Activated naive CD4-positive, alpha-beta T cell treated with anti-CD3 and anti-CD28 coated beads, Interleukin-2, amount 50 U/mL, for 72 hours (primary cell): Measurements from ENCODE around the gene ARHGEF38. TPM values are rescaled to one million over a fixed set of nuclear protein-coding genes. Genes with fewer than 3 reads are reported as not detected.
A peak's percentile ranks its signal among the peaks of the same experiment; 100 is the strongest.
"Not testable (repeated sequence)": the region's sequence is repeated elsewhere in the genome, so short reads cannot be mapped to it uniquely, and the experiment has no call there.

ENCODE experiments used
- ATAC-seq, 2 donors: fragments of 150-1000 bp; cut with Tn5 transposase; 2 replicates each; pipeline ENCODE4 v1.10.0; 2021; ENCODE audit warnings: mild to moderate bottlenecking in 2 of 2, moderate library complexity in 2 of 2
- DNase-seq, 2 donors: peaks; one replicate each; pipeline ENCODE4 v3.0.0; 2021 to 2022; ENCODE audit warnings: low spot score in 2 of 2
- H3K27ac Mint-ChIP-seq, 2 donors: one replicate each; pipeline ENCODE4 v1.8.0; 2022; ENCODE audit warnings: mild to moderate bottlenecking in 2 of 2, mixed read lengths in 2 of 2
- H3K36me3 Mint-ChIP-seq, 2 donors: one replicate each; pipeline ENCODE4 v1.8.0; 2022; ENCODE audit warnings: mixed read lengths in 2 of 2
- H3K9me3 Mint-ChIP-seq, 2 donors: one replicate each; pipeline ENCODE4 v1.8.0; 2022; ENCODE audit warnings: mixed read lengths in 2 of 2
- total RNA-seq, 2 donors: library from RNA; stranded (reverse); gene quantifications; one replicate each; pipeline ENCODE4 v1.2.3, GENCODE V29; 2022

Gene ARHGEF38
- total RNA-seq, 2 donors from 2014 or later: not detected

DNA sequence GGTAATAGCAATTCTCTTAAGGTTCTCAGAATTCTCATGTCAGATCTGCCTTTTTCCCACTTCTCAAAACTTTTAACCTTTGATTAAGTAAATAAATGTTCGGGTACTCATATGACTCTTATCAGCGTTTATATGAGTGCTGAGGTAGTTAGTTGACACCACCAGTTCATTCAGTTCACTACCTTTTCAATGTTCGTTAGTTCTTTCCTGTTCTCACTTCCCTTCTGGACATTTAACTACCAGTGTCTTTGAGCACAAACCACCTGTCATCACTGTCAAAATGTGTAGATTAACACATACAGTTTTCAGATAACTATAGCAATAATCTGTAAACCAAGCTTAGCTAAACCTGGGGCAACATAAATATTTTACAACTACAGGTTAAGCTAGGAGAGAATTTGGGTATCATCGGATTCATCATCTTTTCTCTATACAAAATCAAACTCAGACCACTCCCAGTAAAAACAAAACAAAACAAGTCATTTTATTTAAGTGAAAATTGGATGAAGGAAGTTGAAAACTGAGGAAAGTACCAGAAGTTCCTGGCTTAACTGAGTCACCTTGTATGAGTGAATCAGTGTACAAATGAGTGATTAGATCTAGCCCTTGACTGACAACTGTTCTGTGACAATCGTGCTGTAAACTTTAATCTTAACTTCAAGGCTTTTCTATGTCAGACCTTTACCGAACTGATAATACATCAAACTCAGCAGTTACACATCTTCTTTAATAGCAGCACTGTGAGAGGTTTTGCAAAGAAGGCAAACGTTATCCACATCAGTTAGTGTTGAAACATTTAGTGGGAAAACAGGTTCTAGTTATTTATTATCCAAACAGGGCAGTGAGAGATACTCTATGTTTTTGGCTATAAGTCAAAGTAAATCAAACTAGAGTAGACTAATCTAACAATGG is 41.9 kb downstream of the ARHGEF38 start:
- Mint-ChIP-seq H3K36me3 (no peaks in the 10 kb centered on the region), H3K27ac (peak overlapping the region in 1 of 2 donors; percentile 52), H3K9me3 (no peaks in the 10 kb centered on the region)
- DNase-seq: no peak
- peak; percentile 44 to 85 for ATAC-seq

DNA sequence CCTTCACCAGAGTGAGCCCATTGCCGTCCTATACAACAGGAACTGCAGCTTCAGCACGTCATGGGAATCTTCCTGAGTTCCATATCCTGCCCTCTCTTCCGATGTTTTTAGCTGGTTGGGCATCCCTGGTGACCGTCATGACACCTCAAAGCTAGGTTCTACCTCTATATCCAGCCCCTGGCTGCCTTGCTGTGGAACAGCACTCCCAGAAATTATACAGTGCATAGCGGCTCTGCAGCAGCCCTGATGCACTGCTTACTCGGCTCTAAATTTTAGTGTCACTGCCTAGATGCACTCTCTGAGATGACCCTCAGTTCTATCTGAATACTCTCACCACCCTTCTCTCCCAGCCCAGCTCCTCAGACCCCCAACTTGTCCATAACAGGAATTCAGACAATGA is 44.3 kb downstream of the ARHGEF38 start:
- Mint-ChIP-seq H3K36me3 (no peaks in the 10 kb centered on the region), H3K27ac (no peak overlapping the region), H3K9me3 (no peaks in the 10 kb centered on the region)
- no peak for DNase-seq
- ATAC-seq: no peak

DNA sequence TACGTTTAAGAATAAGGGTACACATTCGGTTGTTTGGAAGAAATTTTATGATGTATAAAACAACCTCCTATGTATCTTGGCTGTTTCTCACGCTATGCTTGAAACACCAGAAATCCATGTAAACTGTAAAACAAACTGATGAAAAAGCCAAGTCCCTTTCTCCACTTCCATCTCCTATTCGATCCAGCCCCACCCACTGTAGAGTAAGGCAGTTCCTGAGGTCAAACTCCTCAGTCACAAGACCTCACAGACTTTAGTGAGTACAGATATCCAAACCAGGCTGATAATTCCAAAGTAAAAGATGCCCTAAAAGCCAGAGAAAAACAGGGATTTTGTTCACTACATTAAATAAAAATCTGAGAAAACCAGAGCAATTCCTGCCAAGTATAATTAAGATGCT is 45.6 kb downstream of the ARHGEF38 start:
- ATAC-seq: no peak
- no peak for DNase-seq
- Mint-ChIP-seq H3K27ac (no peak overlapping the region), H3K36me3 (no peaks in the 10 kb centered on the region), H3K9me3 (no peaks in the 10 kb centered on the region)

DNA sequence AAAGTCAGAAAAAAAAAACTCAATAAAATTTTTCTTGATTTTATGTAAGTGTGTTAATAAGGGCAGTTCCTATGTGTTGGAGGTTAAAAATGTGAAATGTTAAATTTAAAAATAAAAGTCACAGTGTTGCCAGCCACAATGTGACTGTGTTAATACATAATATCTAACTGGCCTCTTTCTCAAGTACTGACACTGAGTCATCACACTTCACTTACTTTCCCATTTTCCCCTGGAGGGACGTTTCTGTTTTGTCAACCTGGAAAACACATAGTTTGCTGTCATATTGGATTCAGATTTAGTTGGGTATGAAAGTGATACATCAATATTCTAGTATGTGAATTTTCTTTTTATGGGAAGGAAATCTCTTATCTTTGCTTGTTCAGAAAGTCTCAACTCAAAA is 46.4 kb downstream of the ARHGEF38 start:
- Mint-ChIP-seq H3K36me3 (no peaks in the 10 kb centered on the region), H3K27ac (no peak overlapping the region), H3K9me3 (no peaks in the 10 kb centered on the region)
- ATAC-seq (no peak), DNase-seq (no peak)

DNA sequence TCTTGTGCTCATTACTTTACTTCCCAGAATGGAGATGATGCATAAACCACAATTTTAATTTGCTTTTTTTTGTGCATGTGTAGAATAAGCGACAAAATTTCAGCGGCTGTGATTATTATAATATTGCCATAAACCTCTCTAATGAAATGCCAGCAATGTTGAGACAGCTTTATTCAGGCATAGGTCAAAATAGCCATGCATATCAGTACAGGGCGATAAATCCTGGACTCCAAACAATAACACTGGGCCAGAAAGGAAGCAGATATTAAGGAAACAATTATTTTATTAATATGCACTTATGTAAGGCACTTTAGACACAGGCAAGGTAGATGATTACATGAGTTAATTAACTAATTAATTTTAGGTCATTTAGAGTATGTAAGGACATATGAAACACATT is 47.1 kb downstream of the ARHGEF38 start:
- Mint-ChIP-seq H3K27ac (no peak overlapping the region), H3K9me3 (no peaks in the 10 kb centered on the region), H3K36me3 (no peaks in the 10 kb centered on the region)
- DNase-seq (no peak), ATAC-seq (no peak)

DNA sequence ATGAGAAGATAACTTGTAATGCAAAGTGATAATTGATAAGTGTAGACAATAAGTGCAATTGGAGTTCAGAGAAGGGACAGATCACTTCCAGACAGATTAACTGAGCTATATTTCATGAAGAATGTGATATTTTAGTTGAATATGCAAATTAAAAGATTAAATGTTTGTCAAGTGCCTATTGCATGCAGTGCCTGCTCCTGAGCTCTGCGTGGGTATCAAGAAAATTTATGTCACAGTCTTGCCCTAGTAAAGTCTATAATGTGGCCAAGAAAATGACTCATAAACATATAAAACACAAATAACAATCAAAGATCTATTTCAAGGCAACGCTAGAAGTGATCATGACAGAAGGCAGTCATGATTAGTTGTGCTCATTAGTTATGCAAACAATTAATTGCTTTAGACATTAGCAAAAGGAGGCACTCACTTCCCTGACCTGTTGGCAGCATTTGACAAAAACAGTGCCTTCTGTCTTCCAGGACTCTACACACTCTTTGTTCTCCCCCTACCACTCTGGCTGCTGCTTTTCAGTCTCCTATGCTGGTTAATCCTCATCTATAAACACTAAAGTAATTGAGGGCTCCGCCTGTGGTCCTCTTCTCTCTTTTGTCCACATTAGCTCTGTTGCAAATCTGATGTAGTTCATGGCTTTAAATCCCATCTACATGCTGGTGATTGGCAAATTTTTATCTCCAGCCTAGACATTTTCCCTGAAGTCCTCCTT is 47.7 kb downstream of the ARHGEF38 start:
- Mint-ChIP-seq H3K36me3 (no peaks in the 10 kb centered on the region), H3K9me3 (no peaks in the 10 kb centered on the region), H3K27ac (no peak overlapping the region)
- ATAC-seq (no peak), DNase-seq (no peak)

DNA sequence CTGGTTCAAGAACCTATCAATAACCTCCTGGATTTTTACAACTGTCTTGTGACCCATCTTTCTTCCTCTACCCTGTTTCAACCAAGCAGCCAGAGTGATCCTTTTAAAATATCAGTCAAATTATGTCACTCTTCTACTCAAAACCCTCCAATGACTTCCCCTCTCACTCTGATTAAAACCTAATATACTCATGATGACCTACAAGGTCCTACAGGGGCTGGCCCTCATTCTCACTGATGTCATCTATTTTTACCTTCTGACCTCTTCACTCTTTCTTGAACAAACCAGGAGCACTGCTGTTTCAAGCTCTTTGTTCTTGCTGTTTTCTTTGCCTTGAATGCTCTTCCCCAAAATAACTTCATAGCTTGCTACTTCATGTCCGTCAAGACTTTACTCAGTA is 48.5 kb downstream of the ARHGEF38 start:
- DNase-seq (no peak), ATAC-seq (no peak)
- Mint-ChIP-seq H3K9me3 (no peaks in the 10 kb centered on the region), H3K36me3 (no peaks in the 10 kb centered on the region), H3K27ac (no peak overlapping the region)

DNA sequence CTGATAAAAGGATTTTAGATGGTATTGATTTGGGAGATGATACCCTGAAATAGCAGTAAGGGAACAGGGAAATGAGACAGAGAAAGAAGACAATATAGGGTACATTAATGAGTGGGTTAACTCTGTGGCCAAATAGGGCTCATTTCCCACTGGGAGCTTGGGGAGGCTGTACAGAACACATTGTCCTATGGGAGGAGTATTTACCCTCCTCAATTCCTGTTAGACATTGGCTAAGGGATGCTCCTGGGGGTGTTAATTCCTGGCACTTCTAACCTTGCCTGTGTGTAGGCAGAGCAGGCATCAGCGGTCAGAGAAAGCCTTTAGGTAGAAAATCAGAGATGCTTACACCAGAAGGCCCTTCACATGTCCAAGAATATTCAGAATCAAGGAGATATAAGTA is 49.0 kb downstream of the ARHGEF38 start:
- no peak for ATAC-seq
- Mint-ChIP-seq H3K27ac (no peak overlapping the region), H3K9me3 (no peaks in the 10 kb centered on the region), H3K36me3 (no peaks in the 10 kb centered on the region)
- no peak for DNase-seq

DNA sequence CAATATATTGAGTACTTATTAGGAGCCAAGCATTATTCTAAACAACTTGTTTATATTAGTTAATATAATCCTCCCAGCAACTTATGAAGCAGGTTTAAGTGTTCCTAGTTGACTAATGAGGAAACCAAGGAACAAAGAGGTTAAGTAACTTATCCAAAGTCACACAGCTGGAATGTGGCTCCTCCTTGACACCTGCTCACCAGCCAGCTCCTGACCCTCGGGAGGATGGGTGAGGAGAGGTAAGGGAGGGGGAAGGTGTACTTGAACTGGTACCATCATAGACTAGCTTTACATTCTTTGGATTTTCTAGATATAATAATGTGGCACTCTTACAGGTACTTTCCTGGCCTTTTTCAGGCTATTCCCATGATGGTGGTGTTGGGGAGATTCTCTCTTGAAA is 50.7 kb downstream of the ARHGEF38 start:
- Mint-ChIP-seq H3K36me3 (no peaks in the 10 kb centered on the region), H3K27ac (no peak overlapping the region), H3K9me3 (no peaks in the 10 kb centered on the region)
- DNase-seq (no peak), ATAC-seq (no peak)

DNA sequence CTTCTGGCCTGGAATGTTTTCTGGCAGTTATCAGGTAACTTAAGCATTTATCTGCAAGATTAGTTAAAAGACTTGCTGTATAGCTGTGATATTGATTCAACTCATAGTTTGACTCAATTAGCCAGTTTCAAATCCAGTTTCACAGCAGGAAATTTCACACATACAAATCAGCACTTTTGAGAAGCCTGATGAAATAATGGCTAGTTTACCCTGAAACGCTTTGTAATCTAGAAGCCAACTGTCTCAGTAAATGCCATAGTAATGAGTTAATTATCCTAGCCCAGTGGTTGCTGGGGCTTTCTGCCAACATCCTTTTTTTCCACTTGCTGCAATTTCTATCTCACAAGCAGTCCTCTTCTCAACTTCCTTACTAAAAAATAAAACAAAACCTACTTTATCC is 53.1 kb downstream of the ARHGEF38 start:
- Mint-ChIP-seq H3K36me3 (no peaks in the 10 kb centered on the region), H3K9me3 (no peaks in the 10 kb centered on the region), H3K27ac (no peak overlapping the region)
- no peak for ATAC-seq
- no peak for DNase-seq

DNA sequence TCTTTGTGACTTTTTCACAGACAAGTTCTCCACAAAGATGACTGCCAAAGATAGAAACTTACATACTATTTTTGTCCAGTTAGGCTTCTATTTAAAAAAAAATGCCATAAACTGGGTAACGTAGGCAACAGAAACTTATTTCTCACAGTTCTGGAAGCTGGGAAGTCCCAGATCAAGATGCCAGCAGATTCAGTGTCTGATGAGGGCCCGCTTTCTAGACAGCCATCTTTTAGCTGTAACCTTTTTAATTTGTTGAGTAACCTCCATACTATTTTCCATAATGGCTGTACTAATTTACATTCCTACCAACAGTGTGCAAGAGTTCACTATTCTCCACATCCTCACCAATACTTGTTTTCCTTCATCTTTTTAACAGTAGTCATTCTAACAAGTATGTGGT is 55.5 kb downstream of the ARHGEF38 start:
- Mint-ChIP-seq H3K27ac (no peak overlapping the region), H3K36me3 (no peaks in the 10 kb centered on the region), H3K9me3 (no peaks in the 10 kb centered on the region)
- ATAC-seq (no peak), DNase-seq (no peak)

DNA sequence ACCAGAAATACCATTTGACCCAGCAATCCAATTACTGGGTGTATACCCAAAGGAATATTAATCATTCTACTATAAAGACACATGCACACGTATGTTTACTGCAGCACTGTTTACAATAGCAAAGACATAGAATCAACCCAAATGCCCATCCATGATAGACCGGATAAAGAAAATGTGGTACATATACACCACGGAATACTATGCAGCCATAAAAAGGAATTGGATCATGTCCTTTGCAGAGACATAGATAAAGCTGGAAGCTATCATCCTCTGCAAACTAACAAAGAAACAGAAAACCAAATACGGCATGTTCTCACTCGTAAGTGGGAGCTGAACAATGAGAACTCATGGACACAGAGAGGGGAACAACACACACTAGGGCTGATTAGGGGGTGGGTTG is 57.4 kb downstream of the ARHGEF38 start:
- H3K36me3 Mint-ChIP-seq, ATAC-seq, H3K9me3 Mint-ChIP-seq, H3K27ac Mint-ChIP-seq, DNase-seq: not testable (repeated sequence)

DNA sequence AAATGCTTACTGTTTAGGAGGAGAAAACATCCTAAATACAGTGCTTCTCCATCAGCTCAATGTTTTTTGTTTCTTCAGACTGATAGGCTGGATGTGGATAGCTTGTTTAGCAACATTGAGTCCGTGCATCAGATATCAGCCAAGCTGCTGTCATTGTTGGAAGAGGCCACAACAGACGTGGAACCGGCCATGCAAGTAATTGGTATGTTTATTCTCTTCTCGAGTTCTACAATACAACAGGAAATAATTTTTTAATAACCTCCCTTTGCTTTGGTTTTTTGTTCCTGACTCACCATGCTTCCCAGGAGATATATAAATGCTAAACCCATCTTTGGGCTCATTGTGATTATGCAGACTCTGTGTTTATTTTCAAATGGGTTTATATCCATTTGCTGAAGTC is 60.9 kb downstream of the ARHGEF38 start:
- Mint-ChIP-seq H3K27ac (no peak overlapping the region), H3K36me3 (no peaks in the 10 kb centered on the region), H3K9me3 (no peaks in the 10 kb centered on the region)
- ATAC-seq (no peak), DNase-seq (no peak)

DNA sequence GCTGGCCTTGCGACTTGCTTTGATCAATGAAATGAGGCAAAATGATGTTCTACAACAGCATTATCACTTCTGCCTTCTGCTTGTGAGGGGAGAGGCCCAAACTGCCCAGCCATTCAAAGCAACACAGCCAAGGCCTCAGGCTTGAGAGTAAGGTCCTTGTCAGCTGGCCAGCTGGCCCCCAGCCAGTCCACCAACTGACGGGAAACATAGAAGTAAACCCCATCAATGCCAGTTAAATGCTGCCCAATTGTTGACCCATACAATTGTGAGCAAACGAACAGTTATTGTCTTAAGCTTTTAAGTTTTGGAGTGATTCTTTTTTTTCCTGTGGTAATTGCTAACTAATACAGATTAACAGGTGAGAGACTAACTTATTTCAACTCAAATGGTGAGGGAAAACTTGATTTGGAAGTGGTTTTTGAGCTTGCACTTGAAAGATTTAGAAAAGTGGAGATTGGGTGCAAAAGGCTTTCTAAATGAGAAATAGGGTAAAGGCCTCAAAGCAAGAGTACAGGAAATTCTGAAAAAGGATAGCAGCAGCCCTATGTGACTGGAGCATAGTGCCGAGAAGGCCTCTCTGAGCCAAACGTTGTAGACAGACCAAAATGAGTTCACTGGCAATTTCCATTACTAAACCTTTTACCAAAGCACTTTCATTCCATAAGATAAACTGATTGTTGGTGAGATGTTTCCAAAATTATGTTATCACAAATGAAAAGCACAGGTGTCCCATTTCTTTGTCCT is 66.9 kb downstream of the ARHGEF38 start:
- no peak for ATAC-seq
- H3K36me3 Mint-ChIP-seq: no peaks in the 10 kb centered on the region

DNA sequence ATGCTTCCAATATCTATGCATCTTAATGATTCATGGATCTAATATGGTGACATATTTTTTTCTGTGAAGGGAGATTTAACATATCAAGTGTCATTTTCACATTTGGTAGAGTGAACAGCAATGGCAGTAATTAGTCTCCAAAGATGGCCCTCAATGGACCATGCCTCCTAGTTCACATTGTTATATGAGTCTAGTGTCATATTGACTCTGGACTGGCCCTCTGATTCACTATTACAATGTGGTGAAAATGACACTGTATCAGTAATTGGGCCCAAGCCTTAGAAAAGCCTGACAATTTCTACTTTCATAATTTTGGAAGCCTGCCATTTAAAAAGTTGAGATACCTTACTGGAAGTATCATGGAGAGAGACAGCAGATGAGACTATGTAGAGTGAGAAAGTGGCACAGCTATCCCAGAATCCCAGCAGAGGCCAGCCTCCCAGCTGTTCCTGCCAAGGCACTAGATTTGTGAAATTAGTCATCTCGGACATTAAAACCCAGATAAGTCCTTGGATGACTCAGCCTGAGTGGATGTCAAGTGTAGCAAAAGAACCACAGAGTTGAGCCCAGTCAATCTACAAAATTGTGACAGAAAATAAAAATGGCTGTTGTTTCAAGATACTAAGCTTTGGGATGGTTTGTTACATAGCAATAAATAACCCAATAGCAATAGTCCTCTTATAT is 68.4 kb downstream of the ARHGEF38 start:
- Mint-ChIP-seq H3K9me3 (no peaks in the 10 kb centered on the region), H3K36me3 (no peaks in the 10 kb centered on the region), H3K27ac (no peak overlapping the region)
- ATAC-seq: no peak
- no peak for DNase-seq

More for the DNA sequence above, 66.9 kb downstream of the ARHGEF38 start:
- no peak overlapping the region for H3K27ac Mint-ChIP-seq
- DNase-seq: no peak
- no peaks in the 10 kb centered on the region for H3K9me3 Mint-ChIP-seq

DNA sequence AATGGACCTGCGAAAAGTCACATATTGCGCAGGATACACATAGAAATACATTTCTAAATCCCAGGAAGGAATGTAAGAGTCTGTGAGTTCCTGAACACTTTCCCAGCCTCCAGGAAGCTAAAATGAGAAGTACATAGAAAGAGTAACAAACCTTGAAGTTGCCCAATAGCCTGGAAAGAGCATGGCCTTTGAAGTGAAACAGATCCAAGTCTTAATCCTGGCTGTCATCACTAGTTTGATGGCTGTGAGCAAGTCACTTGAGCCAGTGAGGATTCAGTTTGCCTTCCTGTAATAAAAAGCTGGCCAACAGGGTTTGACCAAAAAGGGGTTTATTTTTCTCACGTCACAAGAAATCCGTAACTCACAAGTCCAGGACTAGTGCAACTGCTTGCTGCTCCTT is 69.8 kb downstream of the ARHGEF38 start:
- no peak overlapping the region for H3K27ac Mint-ChIP-seq

DNA sequence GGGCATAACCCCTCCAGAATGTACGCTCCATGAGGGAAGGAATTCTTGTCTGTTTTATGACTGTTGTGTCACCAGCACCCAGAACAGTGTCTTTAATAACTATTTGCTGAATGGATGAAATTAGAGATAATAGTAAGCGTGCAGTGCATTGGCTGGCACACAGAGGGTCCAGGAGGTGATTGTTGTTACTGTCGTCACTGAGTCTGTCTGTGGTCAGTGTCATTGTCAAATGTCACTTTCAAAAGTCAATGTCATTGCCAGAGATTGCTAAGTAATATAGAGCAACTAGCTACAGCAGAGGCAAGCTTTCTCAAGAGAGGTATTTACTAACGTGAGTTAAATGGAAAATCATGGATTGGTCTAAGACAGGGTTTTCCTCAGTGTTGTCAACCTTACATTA is 70.7 kb downstream of the ARHGEF38 start:
- ATAC-seq: no peak
- Mint-ChIP-seq H3K36me3 (no peaks in the 10 kb centered on the region), H3K27ac (no peak overlapping the region), H3K9me3 (no peaks in the 10 kb centered on the region)
- DNase-seq: no peak

More for the DNA sequence above, 69.8 kb downstream of the ARHGEF38 start:
- ATAC-seq (no peak), DNase-seq (no peak)
- Mint-ChIP-seq H3K36me3 (no peaks in the 10 kb centered on the region), H3K9me3 (no peaks in the 10 kb centered on the region)
